ENCODE data around the gene CERS6.
"Not testable (repeated sequence)": the region's sequence is repeated elsewhere in the genome, so short reads cannot be mapped to it uniquely, and the experiment has no call there.

Gene CERS6

GRCh38 chr2:168787782-168788376 lies 331.8 kb downstream of the CERS6 start:
- no peak for DNase-seq

GRCh38 chr2:168789776-168790175 lies 333.7 kb downstream of the CERS6 start:
- no peak for DNase-seq

GRCh38 chr2:168790226-168790902 lies 334.3 kb downstream of the CERS6 start:
- DNase-seq, result no peak

- DNase-seq, result not testable (repeated sequence)
Observed at GRCh38 chr2:168791140-168791539, 335.1 kb downstream of the CERS6 start.

GRCh38 chr2:168793596-168793995 lies 337.5 kb downstream of the CERS6 start:
- DNase-seq, result no peak

GRCh38 chr2:168794968-168795367 lies 338.9 kb downstream of the CERS6 start:
- no peak for DNase-seq

- no peak for DNase-seq
Observed at GRCh38 chr2:168796090-168796577, 340.1 kb downstream of the CERS6 start.

- DNase-seq, result no peak
Observed at GRCh38 chr2:168796583-168797285, 340.7 kb downstream of the CERS6 start.

- no peak for DNase-seq
Observed at GRCh38 chr2:168797286-168797655, 341.2 kb downstream of the CERS6 start.

GRCh38 chr2:168798076-168798887 lies 342.2 kb downstream of the CERS6 start:
- no peak for DNase-seq

- no peak for DNase-seq
Observed at GRCh38 chr2:168798888-168799410, 342.9 kb downstream of the CERS6 start.

GRCh38 chr2:168801471-168801870 lies 345.4 kb downstream of the CERS6 start:
- DNase-seq, result no peak

- DNase-seq, result no peak
Observed at GRCh38 chr2:168801961-168802858, 346.1 kb downstream of the CERS6 start, which contains the start of gene NOSTRIN. Gene NOSTRIN, plus strand, starts transcription at chr2:168802637. Its CDS starts 10 bp downstream, at chr2:168802647.

GRCh38 chr2:168802859-168803725 lies 347.0 kb downstream of the CERS6 start:
- no peak for DNase-seq

GRCh38 chr2:168804214-168804613 lies 348.1 kb downstream of the CERS6 start:
- no peak for DNase-seq

- DNase-seq, result no peak
Observed at GRCh38 chr2:168805615-168806014, 349.5 kb downstream of the CERS6 start.

GRCh38 chr2:168809537-168809936 lies 353.5 kb downstream of the CERS6 start:
- no peak for DNase-seq

GRCh38 chr2:168810235-168810634 lies 354.2 kb downstream of the CERS6 start:
- DNase-seq, result no peak

- DNase-seq, result no peak
Observed at GRCh38 chr2:168811696-168812095, 355.6 kb downstream of the CERS6 start.

GRCh38 chr2:168814046-168814445 lies 358.0 kb downstream of the CERS6 start:
- no peak for DNase-seq
